Measurements from ENCODE around the gene DAB2. TPM values are rescaled to one million over a fixed set of nuclear protein-coding genes. Genes with fewer than 3 reads are reported as not detected.

DAB2 gene
- total and polyA plus RNA-seq, 4 donors, result 10.0 to 25.6 (median 16.1) TPM

GRCh38 chr5:39323542-39323941, 101.2 kb downstream of the DAB2 start:
- no peaks in the 10 kb centered on the region for H3K4me1 ChIP-seq (ENCODE audit: control insufficient read depth in 4 of 4, insufficient read depth in 4 of 4, low read length in 3 of 4)
- no peaks in the 10 kb centered on the region for H3K27me3 ChIP-seq (ENCODE audit: control insufficient read depth in 4 of 4, insufficient read depth in 4 of 4, low read length in 3 of 4)
- H3K9ac ChIP-seq (ENCODE audit: low read depth in 1 of 2, low read length in 2 of 2), result no peak overlapping the region
- DNase-seq (ENCODE audit: low spot score), result no peak
- 81% methylated on average over 3 of the region's 3 CpGs for WGBS
- H3K4me3 ChIP-seq (ENCODE audit: low read depth in 1 of 3, low read length in 3 of 3), result no peak overlapping the region
- TF ChIP-seq ZBTB33 (IDR thresholded peaks at IDR 0.05), result no peak
- TF ChIP-seq NR2F2 (IDR thresholded peaks at IDR 0.05), result no peak
- no peak for TF ChIP-seq GABPA (IDR thresholded peaks at IDR 0.05 in 1 of 2, conservative IDR thresholded peaks at IDR 0.05 in 1 of 2)
- no peak for TF ChIP-seq REST (IDR thresholded peaks at IDR 0.05)
- TF ChIP-seq TAF1 (conservative IDR thresholded peaks at IDR 0.05), result no peak
- TF ChIP-seq HNF4G (IDR thresholded peaks at IDR 0.05), result no peak
- no peak for TF ChIP-seq SP1 (IDR thresholded peaks at IDR 0.05)
- no peak for TF ChIP-seq YY1 (IDR thresholded peaks at IDR 0.05)
- no peak for TF ChIP-seq EGR1 (IDR thresholded peaks at IDR 0.05; ENCODE audit: low read depth in 2 of 2)
- no peak for TF ChIP-seq RAD21 (IDR thresholded peaks at IDR 0.05)
- no peak for TF ChIP-seq MAX (IDR thresholded peaks at IDR 0.05)
- H3K9me3 ChIP-seq (ENCODE audit: control insufficient read depth in 4 of 4, low read length in 3 of 4), result no peaks in the 10 kb centered on the region
- peaks cover 0 to 58% (median 51%) of the 10 kb centered on the region in 4 donors for H3K36me3 ChIP-seq (ENCODE audit: control insufficient read depth in 4 of 4, insufficient read depth in 3 of 4, low read depth in 1 of 4, low read length in 3 of 4)
- no peak overlapping the region for H3K27ac ChIP-seq (ENCODE audit: low read depth in 1 of 2, low read length in 2 of 2)

Other genes with a start within 250 kb of the DAB2 start
- 10 to 100 TPM in 1 of 2 donors, 1 to 10 TPM in 1; 8.4 to 14.6 TPM for gene FYB1, start 205.4 kb downstream of the DAB2 start, total RNA-seq
- 1 to 10 TPM; 2.3 to 5.5 TPM for gene FYB1, start 205.4 kb downstream of the DAB2 start, polyA plus RNA-seq
- 1,000 to 10,000 TPM in 1 of 2 donors, 100 to 1,000 TPM in 1; 128 to 3,238 TPM for gene C9, start 60.5 kb downstream of the DAB2 start, total RNA-seq
- gene C9, start 60.5 kb downstream of the DAB2 start, polyA plus RNA-seq, result 100 to 1,000 TPM; 656 to 839 TPM

All from liver (tissue), 9 donors.